IgD-negative memory B cell (primary cell): ENCODE measurements around the gene SRCAP. TPM values are rescaled to one million over a fixed set of nuclear protein-coding genes. Genes with fewer than 3 reads are reported as not detected.

Source experiments
- H3K27ac Mint-ChIP-seq, 3 donors: one replicate each; pipeline ENCODE4 v1.8.0; 2020 to 2022; ENCODE audit warnings: mild to moderate bottlenecking in 3 of 3, mixed read lengths in 3 of 3, moderate library complexity in 1 of 3
- H3K27me3 Mint-ChIP-seq: one replicate; pipeline ENCODE4 v1.8.0; 2021; ENCODE audit warnings: mixed read lengths
- H3K36me3 Mint-ChIP-seq: one replicate; pipeline ENCODE4 v1.8.0; 2020; ENCODE audit warnings: mild to moderate bottlenecking, mixed read lengths
- H3K4me1 Mint-ChIP-seq, 3 donors: one replicate each; pipeline ENCODE4 v1.8.0; 2020 to 2022; ENCODE audit warnings: mixed read lengths in 3 of 3, mild to moderate bottlenecking in 1 of 3
- H3K4me3 Mint-ChIP-seq, 4 donors: one replicate each; pipeline ENCODE4 v1.8.0; 2020 to 2022; ENCODE audit warnings: mild to moderate bottlenecking in 4 of 4, mixed read lengths in 4 of 4, moderate library complexity in 3 of 4
- H3K9me3 Mint-ChIP-seq, 3 donors: one replicate each; pipeline ENCODE4 v1.8.0; 2020 to 2021; ENCODE audit warnings: mixed read lengths in 3 of 3, mild to moderate bottlenecking in 1 of 3
- polyA plus RNA-seq: library from polyadenylated mRNA; unstranded; fragments of 300-500 nt; fragmentation: Illumina TruSeq; gene quantifications from one replicate; pipeline ENCODE4 v1.2.3, GENCODE V29; 2021

SRCAP gene
- 32.6 TPM for polyA plus RNA-seq

- Mint-ChIP-seq H3K9me3 (no peaks in the 10 kb centered on the region), H3K27ac (peak within 1 kb of the TSS; percentile 100), H3K36me3 (peaks cover 2% of the 10 kb centered on the region), H3K27me3 (no peaks in the 10 kb centered on the region), H3K4me3 (peak within 1 kb of the TSS; percentile 96 to 100 (median 98)), H3K4me1 (peaks cover 7 to 22% (median 22%) of the 10 kb centered on the region in 3 donors)
These were observed at the start of gene SRCAP for GRCh38 chr16:30698816-30699614. Gene SRCAP, plus strand, starts transcription at chr16:30699171. Its CDS starts 1,654 bp downstream, at chr16:30700825.

GRCh38 chr16:30649725-30650368 is 49.1 kb upstream of the SRCAP start:
- Mint-ChIP-seq H3K9me3 (no peaks in the 10 kb centered on the region), H3K4me3 (peak overlapping the region; percentile 90 to 100 (median 98)), H3K27me3 (no peaks in the 10 kb centered on the region), H3K4me1 (peaks cover 7 to 15% (median 14%) of the 10 kb centered on the region in 3 donors), H3K27ac (peak overlapping the region; percentile 93 to 98 (median 96)), H3K36me3 (peaks cover 1% of the 10 kb centered on the region)

GRCh38 chr16:30650369-30651123 is 48.4 kb upstream of the SRCAP start, which contains the start of gene PRR14:
Gene PRR14, plus strand, starts transcription at chr16:30650960. Its CDS starts 686 bp downstream, at chr16:30651646.
- H3K36me3 Mint-ChIP-seq = peaks cover 2% of the 10 kb centered on the region
- H3K4me1 Mint-ChIP-seq = peaks cover 7 to 15% (median 14%) of the 10 kb centered on the region in 3 donors
- no peaks in the 10 kb centered on the region for H3K27me3 Mint-ChIP-seq
- no peaks in the 10 kb centered on the region for H3K9me3 Mint-ChIP-seq
- peak within 1 kb of the TSS; percentile 93 to 98 (median 96) for H3K27ac Mint-ChIP-seq
- peak within 1 kb of the TSS; percentile 90 to 100 (median 98) for H3K4me3 Mint-ChIP-seq

GRCh38 chr16:30651124-30652004 is 47.6 kb upstream of the SRCAP start:
- H3K27me3 Mint-ChIP-seq = no peaks in the 10 kb centered on the region
- H3K4me3 Mint-ChIP-seq = peak overlapping the region; percentile 90 to 100 (median 98)
- peaks cover 4% of the 10 kb centered on the region for H3K36me3 Mint-ChIP-seq
- H3K27ac Mint-ChIP-seq = peak overlapping the region; percentile 93 to 98 (median 96)
- H3K4me1 Mint-ChIP-seq = peaks cover 7 to 16% (median 14%) of the 10 kb centered on the region in 3 donors
- no peaks in the 10 kb centered on the region for H3K9me3 Mint-ChIP-seq

- H3K27ac Mint-ChIP-seq = peak overlapping the region; percentile 86 to 96 (median 93)
- peak overlapping the region; percentile 84 to 97 (median 90) for H3K4me3 Mint-ChIP-seq
- no peaks in the 10 kb centered on the region for H3K27me3 Mint-ChIP-seq
- H3K4me1 Mint-ChIP-seq = peaks cover 8 to 17% (median 14%) of the 10 kb centered on the region in 3 donors
- H3K36me3 Mint-ChIP-seq = peaks cover 4% of the 10 kb centered on the region
- no peaks in the 10 kb centered on the region for H3K9me3 Mint-ChIP-seq
These were observed 47.0 kb upstream of the SRCAP start for GRCh38 chr16:30652005-30652296.

GRCh38 chr16:30652718-30653117 is 46.3 kb upstream of the SRCAP start:
- Mint-ChIP-seq H3K9me3 (no peaks in the 10 kb centered on the region), H3K4me1 (peaks cover 14 to 22% (median 15%) of the 10 kb centered on the region in 3 donors), H3K27ac (peak overlapping the region in 2 of 3 donors; percentile 86 to 93), H3K27me3 (no peaks in the 10 kb centered on the region), H3K36me3 (peaks cover 4% of the 10 kb centered on the region), H3K4me3 (peak overlapping the region; percentile 73 to 97 (median 84))

- H3K36me3 Mint-ChIP-seq = peaks cover 3% of the 10 kb centered on the region
- H3K27me3 Mint-ChIP-seq = no peaks in the 10 kb centered on the region
- peak overlapping the region in 1 of 4 donors; percentile 8 for H3K4me3 Mint-ChIP-seq
- H3K9me3 Mint-ChIP-seq = no peaks in the 10 kb centered on the region
- peaks cover 15 to 22% (median 18%) of the 10 kb centered on the region in 3 donors for H3K4me1 Mint-ChIP-seq
- no peak overlapping the region for H3K27ac Mint-ChIP-seq
These were observed 44.1 kb upstream of the SRCAP start for GRCh38 chr16:30654856-30655255.

- H3K27ac Mint-ChIP-seq = peak overlapping the region in 2 of 3 donors; percentile 85 to 90
- no peaks in the 10 kb centered on the region for H3K9me3 Mint-ChIP-seq
- H3K27me3 Mint-ChIP-seq = no peaks in the 10 kb centered on the region
- H3K4me1 Mint-ChIP-seq = peaks cover 15 to 21% (median 17%) of the 10 kb centered on the region in 3 donors
- H3K4me3 Mint-ChIP-seq = peak overlapping the region in 3 of 4 donors; percentile 59 to 95 (median 87)
- H3K36me3 Mint-ChIP-seq = peaks cover 3% of the 10 kb centered on the region
These were observed 43.1 kb upstream of the SRCAP start for GRCh38 chr16:30655815-30656347.

GRCh38 chr16:30656388-30656787 is 42.6 kb upstream of the SRCAP start:
- Mint-ChIP-seq H3K27me3 (no peaks in the 10 kb centered on the region), H3K27ac (peak overlapping the region; percentile 85 to 100 (median 90)), H3K36me3 (peaks cover 3% of the 10 kb centered on the region), H3K9me3 (no peaks in the 10 kb centered on the region), H3K4me3 (peak overlapping the region; percentile 44 to 95 (median 73)), H3K4me1 (peaks cover 19 to 24% (median 21%) of the 10 kb centered on the region in 3 donors)

GRCh38 chr16:30656974-30657865 is 41.8 kb upstream of the SRCAP start:
- no peaks in the 10 kb centered on the region for H3K9me3 Mint-ChIP-seq
- peak overlapping the region; percentile 77 to 95 (median 92) for H3K4me3 Mint-ChIP-seq
- H3K4me1 Mint-ChIP-seq = peaks cover 16 to 23% (median 22%) of the 10 kb centered on the region in 3 donors
- H3K27ac Mint-ChIP-seq = peak overlapping the region; percentile 90 to 100 (median 98)
- no peaks in the 10 kb centered on the region for H3K27me3 Mint-ChIP-seq
- H3K36me3 Mint-ChIP-seq = peaks cover 3% of the 10 kb centered on the region

- no peaks in the 10 kb centered on the region for H3K9me3 Mint-ChIP-seq
- peaks cover 15 to 26% (median 20%) of the 10 kb centered on the region in 3 donors for H3K4me1 Mint-ChIP-seq
- peaks cover 3% of the 10 kb centered on the region for H3K36me3 Mint-ChIP-seq
- peak within 1 kb of the TSS; percentile 90 to 100 (median 98) for H3K27ac Mint-ChIP-seq
- H3K27me3 Mint-ChIP-seq = no peaks in the 10 kb centered on the region
- H3K4me3 Mint-ChIP-seq = peak within 1 kb of the TSS; percentile 91 to 100 (median 95)
These were observed 40.9 kb upstream of the SRCAP start, which contains the start of gene FBRS for GRCh38 chr16:30657866-30658730. Gene FBRS, plus strand, starts transcription at chr16:30658431. Its CDS starts 1,088 bp downstream, at chr16:30659519.
